GM12875 (cell line): ENCODE measurements around the gene UTP25.
"Not testable (repeated sequence)": the region's sequence is repeated elsewhere in the genome, so short reads cannot be mapped to it uniquely, and the experiment has no call there.

Experiments used
- H3K4me3 ChIP-seq: one replicate; pipeline ENCODE4 v1.5.1; 2011; ENCODE audit warnings: low read depth, low read length, control low read depth
- CTCF ChIP-seq: IDR thresholded peaks from 2 replicates; pipeline ENCODE4 v1.5.1; 2011; ENCODE audit warnings: low read depth, mild to moderate bottlenecking, control low read depth, inconsistent platforms, low read length, moderate library complexity, borderline replicate concordance; ENCODE audit not compliant: insufficient read depth

The UTP25 gene

DNA sequence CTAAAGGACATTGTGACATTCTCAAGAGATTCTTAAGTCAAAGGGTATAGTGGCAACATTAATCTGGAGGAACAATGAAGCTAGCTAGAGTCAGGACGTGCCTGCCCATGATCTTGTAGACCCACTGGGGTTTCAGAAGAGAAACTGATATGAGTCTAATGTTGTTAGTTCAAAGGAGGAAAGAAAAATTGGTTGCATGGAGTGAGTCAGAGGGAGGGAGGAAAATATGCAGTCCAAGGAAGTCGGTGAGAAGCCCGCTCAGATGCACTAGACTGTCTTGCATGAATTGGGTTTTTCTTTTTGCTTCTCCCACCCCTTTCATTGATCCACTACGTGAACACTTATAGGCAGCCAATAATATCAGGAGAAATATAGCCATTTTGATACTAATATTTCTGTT is 56.5 kb downstream of the UTP25 start:
- TF ChIP-seq CTCF: no peak
- no peak overlapping the region for H3K4me3 ChIP-seq

DNA sequence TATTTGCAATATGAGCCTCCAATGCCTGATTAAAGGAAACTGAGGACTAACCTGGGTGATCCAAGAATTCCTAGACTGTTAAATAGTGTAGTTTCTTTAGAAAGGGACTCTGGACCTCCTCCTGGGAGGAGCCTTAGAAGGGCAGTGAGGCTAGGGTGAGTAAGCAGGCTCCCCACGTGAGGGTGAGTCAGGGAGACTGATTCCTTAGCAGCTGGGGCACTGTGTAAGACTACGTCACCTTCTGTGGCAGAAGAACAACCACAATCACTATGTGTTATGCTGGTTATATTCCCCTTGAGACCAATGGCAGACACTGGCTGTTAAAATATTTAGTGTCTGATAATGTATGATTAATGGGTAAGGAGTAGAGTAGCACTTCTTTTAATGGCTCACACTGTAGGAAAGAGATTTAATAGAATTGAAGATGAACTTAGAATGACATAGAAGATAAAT is 56.9 kb downstream of the UTP25 start:
- no peak overlapping the region for H3K4me3 ChIP-seq
- TF ChIP-seq CTCF: no peak

GRCh38 chr1:209885403-209886218 is 57.8 kb downstream of the UTP25 start:
- H3K4me3 ChIP-seq: no peak overlapping the region
- TF ChIP-seq CTCF: no peak

GRCh38 chr1:209886219-209886536 is 58.4 kb downstream of the UTP25 start:
- no peak for TF ChIP-seq CTCF

GRCh38 chr1:209888291-209889076 is 60.7 kb downstream of the UTP25 start:
- H3K4me3 ChIP-seq: not testable (repeated sequence)

More at GRCh38 chr1:209886219-209886536, 58.4 kb downstream of the UTP25 start:
- no peak overlapping the region for H3K4me3 ChIP-seq

GRCh38 chr1:209889077-209889418 is 61.3 kb downstream of the UTP25 start:
- H3K4me3 ChIP-seq: no peak overlapping the region
- no peak for TF ChIP-seq CTCF

- TF ChIP-seq CTCF: no peak
- H3K4me3 ChIP-seq: no peak overlapping the region
These were observed 63.0 kb downstream of the UTP25 start for GRCh38 chr1:209890641-209891330.
